DMS153 (cell line): ENCODE measurements around the gene ACKR2.
"Not testable (repeated sequence)": the region's sequence is repeated elsewhere in the genome, so short reads cannot be mapped to it uniquely, and the experiment has no call there.

Experiments
- DNase-seq: peaks from one replicate; lab custom pipeline; 2025; lab: John Stamatoyannopoulos, UW

Gene ACKR2

GRCh38 chr3:42801048-42801620 lies 8.1 kb upstream of the ACKR2 start:
- DNase-seq, result no peak

- DNase-seq, result no peak
These were observed 7.5 kb upstream of the ACKR2 start for GRCh38 chr3:42801784-42802183.

- no peak for DNase-seq
These were observed 6.3 kb upstream of the ACKR2 start for GRCh38 chr3:42802876-42803413.

GRCh38 chr3:42803414-42804105 lies 5.7 kb upstream of the ACKR2 start:
- no peak for DNase-seq

GRCh38 chr3:42804106-42804830 lies 5.0 kb upstream of the ACKR2 start, which contains the start of gene HIGD1A:
Gene HIGD1A (minus strand): TSS chr3:42804490. CDS start chr3:42794253, 10,237 bp downstream.
- peak; percentile 80 for DNase-seq

- no peak for DNase-seq
These were observed 4.5 kb upstream of the ACKR2 start for GRCh38 chr3:42804831-42805132.

GRCh38 chr3:42805141-42805821 lies 4.0 kb upstream of the ACKR2 start:
- no peak for DNase-seq

- no peak for DNase-seq
These were observed 1.3 kb upstream of the ACKR2 start for GRCh38 chr3:42807929-42808328.

- DNase-seq, result not testable (repeated sequence)
These were observed 1.5 kb downstream of the ACKR2 start for GRCh38 chr3:42810706-42811105.

- DNase-seq, result not testable (repeated sequence)
These were observed 2.1 kb downstream of the ACKR2 start for GRCh38 chr3:42811118-42811883.

GRCh38 chr3:42814246-42814645 lies 5.0 kb downstream of the ACKR2 start:
- DNase-seq, result no peak

GRCh38 chr3:42814914-42815507 lies 5.8 kb downstream of the ACKR2 start:
- DNase-seq, result peak; percentile 41

GRCh38 chr3:42815826-42816225 lies 6.6 kb downstream of the ACKR2 start:
- no peak for DNase-seq

GRCh38 chr3:42819351-42819965 lies 10.2 kb downstream of the ACKR2 start:
- peak; percentile 28 for DNase-seq

- no peak for DNase-seq
These were observed 11.5 kb downstream of the ACKR2 start for GRCh38 chr3:42820746-42821051.

GRCh38 chr3:42822828-42823227 lies 13.6 kb downstream of the ACKR2 start:
- no peak for DNase-seq

- peak; percentile 31 for DNase-seq
These were observed 14.1 kb downstream of the ACKR2 start for GRCh38 chr3:42823351-42823750.

- no peak for DNase-seq
These were observed 16.9 kb downstream of the ACKR2 start for GRCh38 chr3:42826141-42826540.

- no peak for DNase-seq
These were observed 17.8 kb downstream of the ACKR2 start for GRCh38 chr3:42827023-42827422.

GRCh38 chr3:42827654-42828053 lies 18.4 kb downstream of the ACKR2 start:
- DNase-seq, result no peak

- DNase-seq, result no peak
These were observed 19.9 kb downstream of the ACKR2 start for GRCh38 chr3:42829083-42829627.
